Fibroblast of lung (primary cell): Measurements from ENCODE around the gene CGA. TPM values are rescaled to one million over a fixed set of nuclear protein-coding genes. Genes with fewer than 3 reads are reported as not detected.

Source experiments
- DNase-seq, 2 donors: peaks; one replicate each; pipeline versions ENCODE4 v3.0.0 to v3.0.0-alpha.2; 2010; ENCODE audit warnings: low read depth in 2 of 2
- H2AFZ ChIP-seq: 2 replicates; pipeline ENCODE4 v1.5.1; 2012; ENCODE audit warnings: low read length, control low read depth, inconsistent platforms
- H3K27ac ChIP-seq: 2 replicates; pipeline ENCODE4 v1.5.1; 2011; ENCODE audit warnings: low read length, control low read depth; ENCODE audit not compliant: insufficient read depth
- H3K27me3 ChIP-seq: 2 replicates; pipeline ENCODE4 v1.5.1; 2011; ENCODE audit warnings: mild to moderate bottlenecking, low read length; ENCODE audit not compliant: control insufficient read depth, insufficient read depth
- H3K36me3 ChIP-seq: 2 replicates; pipeline ENCODE4 v1.5.1; 2011; ENCODE audit warnings: low read length; ENCODE audit not compliant: control insufficient read depth, insufficient read depth
- H3K4me1 ChIP-seq: 2 replicates; pipeline ENCODE4 v1.5.1; 2011; ENCODE audit warnings: low read length; ENCODE audit not compliant: control insufficient read depth, insufficient read depth; ENCODE audit errors: extremely low read depth
- H3K4me2 ChIP-seq: 2 replicates; pipeline ENCODE4 v1.5.1; 2011; ENCODE audit warnings: low read length, control low read depth; ENCODE audit not compliant: insufficient read depth; ENCODE audit errors: extremely low read depth
- H3K4me3 ChIP-seq, 4 experiments: fragments of 200-600 bp in 1 of 4; sonication (generic) in 1 of 4; replicated peaks in 1 of 4; 2 replicates each; pipeline ENCODE4 v1.5.1; 2011 to 2016; ENCODE audit warnings: low read length in 4 of 4, low read depth in 3 of 4, mild to moderate bottlenecking in 3 of 4, control low read depth in 2 of 4, inconsistent platforms in 1 of 4, mixed read lengths in 1 of 4; ENCODE audit not compliant: insufficient read depth in 1 of 4; ENCODE audit errors: control extremely low read depth in 1 of 4
- H3K79me2 ChIP-seq: 2 replicates; pipeline ENCODE4 v1.5.1; 2012; ENCODE audit warnings: mild to moderate bottlenecking, low read length, inconsistent platforms; ENCODE audit not compliant: control insufficient read depth, insufficient read depth
- H3K9ac ChIP-seq: 2 replicates; pipeline ENCODE4 v1.5.1; 2011; ENCODE audit warnings: mild to moderate bottlenecking, low read length, control low read depth; ENCODE audit not compliant: insufficient read depth
- H3K9me3 ChIP-seq: 2 replicates; pipeline ENCODE4 v1.5.1; 2012; ENCODE audit warnings: low read depth, low read length; ENCODE audit not compliant: control insufficient read depth, insufficient read depth
- H4K20me1 ChIP-seq: 2 replicates; pipeline ENCODE4 v1.5.1; 2011; ENCODE audit warnings: low read length; ENCODE audit not compliant: control insufficient read depth, insufficient read depth; ENCODE audit errors: extremely low read depth
- CTCF ChIP-seq, 2 donors: IDR thresholded peaks in 1 of 2; conservative IDR thresholded peaks in 1 of 2; 1 replicate in 1 of 2; 2 replicates in 1 of 2; pipeline ENCODE4 v1.5.1; 2011 to 2012; ENCODE audit warnings: low read length in 2 of 2, control low read depth in 1 of 2, inconsistent platforms in 1 of 2, low read depth in 1 of 2, mild to moderate bottlenecking in 1 of 2
- EZH2 ChIP-seq: IDR thresholded peaks from 2 replicates; pipeline ENCODE4 v1.5.1; 2012; ENCODE audit warnings: low read length, control low read depth, mild to moderate bottlenecking; ENCODE audit errors: missing control alignments
- polyA plus RNA-seq, 2 donors: library from polyadenylated mRNA; depleted of rRNA in 1 of 2; stranded (reverse) in 1 of 2; unstranded in 1 of 2; fragments of >200 nt; gene quantifications; 2 replicates each; pipeline ENCODE4 v1.2.1, GENCODE V29; 2011 to 2012; ENCODE audit warnings: missing spikeins in 1 of 2
- total RNA-seq: library from RNA; depleted of rRNA; stranded (reverse); fragments of >200 nt; gene quantifications from 2 replicates; pipeline ENCODE4 v1.2.1, GENCODE V29; 2014

CGA gene
- total and polyA plus RNA-seq, 2 donors (not counting 1 experiment from before 2014, with no cell fraction given), result 0.18 TPM; not detected in 1

- no peaks in the 10 kb centered on the region for H3K27me3 ChIP-seq
Measured at GRCh38 chr6:87105823-87106222, 10.9 kb upstream of the CGA start.

GRCh38 chr6:87104667-87105066, 9.8 kb upstream of the CGA start:
- no peak overlapping the region for H3K27ac ChIP-seq
- peak in 1 of 2 donors; percentile 37 for DNase-seq
- H3K36me3 ChIP-seq, result no peaks in the 10 kb centered on the region
- TF ChIP-seq CTCF (conservative IDR thresholded peaks at IDR 0.05 in 1 of 2, IDR thresholded peaks at IDR 0.05 in 1 of 2; ENCODE audit: low read depth in 1 of 2, low read length in 2 of 2), result no peak
- TF ChIP-seq EZH2, result no peak
- H4K20me1 ChIP-seq, result no peaks in the 10 kb centered on the region
- H3K9ac ChIP-seq, result no peak overlapping the region
- H3K4me2 ChIP-seq, result no peak overlapping the region
- no peaks in the 10 kb centered on the region for H3K4me1 ChIP-seq
- H3K79me2 ChIP-seq, result no peaks in the 10 kb centered on the region
- H3K27me3 ChIP-seq, result no peaks in the 10 kb centered on the region
- no peaks in the 10 kb centered on the region for H3K9me3 ChIP-seq
- no peak overlapping the region for H3K4me3 ChIP-seq
- no peak overlapping the region for H2AFZ ChIP-seq

More at GRCh38 chr6:87105823-87106222, 10.9 kb upstream of the CGA start:
- peak in 1 of 2 donors; percentile 82 for DNase-seq
- Histone ChIP-seq H3K9ac (no peak overlapping the region), H3K4me1 (no peaks in the 10 kb centered on the region), H3K27ac (no peak overlapping the region), H3K4me2 (peak overlapping the region; percentile 48), H3K36me3 (no peaks in the 10 kb centered on the region), H3K4me3 (no peak overlapping the region), H2AFZ (no peak overlapping the region), H4K20me1 (no peaks in the 10 kb centered on the region), H3K79me2 (no peaks in the 10 kb centered on the region), H3K9me3 (no peaks in the 10 kb centered on the region)
- TF ChIP-seq EZH2, result no peak
- TF ChIP-seq CTCF (conservative IDR thresholded peaks at IDR 0.05 in 1 of 2, IDR thresholded peaks at IDR 0.05 in 1 of 2; ENCODE audit: low read depth in 1 of 2, low read length in 2 of 2), result no peak

- H2AFZ ChIP-seq, result no peak overlapping the region
- H3K27me3 ChIP-seq, result no peaks in the 10 kb centered on the region
- TF ChIP-seq EZH2 (no peak), CTCF (conservative IDR thresholded peaks at IDR 0.05 in 1 of 2, IDR thresholded peaks at IDR 0.05 in 1 of 2; ENCODE audit: low read depth in 1 of 2, low read length in 2 of 2) (no peak)
- no peaks in the 10 kb centered on the region for H3K4me1 ChIP-seq
- no peak overlapping the region for H3K4me2 ChIP-seq
- H3K36me3 ChIP-seq, result no peaks in the 10 kb centered on the region
- H4K20me1 ChIP-seq, result no peaks in the 10 kb centered on the region
- H3K9ac ChIP-seq, result no peak overlapping the region
- H3K4me3 ChIP-seq, result no peak overlapping the region
- H3K9me3 ChIP-seq, result no peaks in the 10 kb centered on the region
- H3K27ac ChIP-seq, result no peak overlapping the region
- no peak for DNase-seq
- H3K79me2 ChIP-seq, result no peaks in the 10 kb centered on the region
Measured at GRCh38 chr6:87103977-87104601, 9.2 kb upstream of the CGA start.
